GM23338 (cell line): ENCODE results near the gene PARP8. TPM values are rescaled to one million over a fixed set of nuclear protein-coding genes. Genes with fewer than 3 reads are reported as not detected.

Experiments used
- ATAC-seq: fragments of 200-7000 bp; cut with Tn5 transposase; 3 replicates; pipeline ENCODE4 v1.9.1; 2020
- DNase-seq: peaks from one replicate; pipeline ENCODE4 v3.0.0-alpha.2; 2015; ENCODE audit warnings: low spot score
- H2AFZ ChIP-seq: fragments of 200-600 bp; sonication (generic); 2 replicates; pipeline ENCODE4 v1.8.0; 2016; ENCODE audit warnings: antibody characterized with exemption, mild to moderate bottlenecking, moderate library complexity
- H3F3A ChIP-seq: fragments of 200-600 bp; sonication (generic); replicated peaks from 2 replicates; pipeline ENCODE4 v1.8.0; 2017; ENCODE audit warnings: antibody characterized with exemption, mixed run types, low read depth
- H3K27ac ChIP-seq: fragments of 200-600 bp; sonication (generic); 2 replicates; pipeline ENCODE4 v1.6.1; 2016; ENCODE audit warnings: low read depth
- H3K27me3 ChIP-seq: fragments of 200-600 bp; sonication (generic); 2 replicates; pipeline ENCODE4 v1.8.0; 2016; ENCODE audit warnings: mild to moderate bottlenecking, mixed run types, moderate library complexity; ENCODE audit not compliant: insufficient read depth
- H3K36me3 ChIP-seq: fragments of 200-600 bp; sonication (generic); 2 replicates; pipeline ENCODE4 v1.8.0; 2016; ENCODE audit warnings: mild to moderate bottlenecking; ENCODE audit not compliant: insufficient read depth
- H3K4me1 ChIP-seq: fragments of 200-600 bp; sonication (generic); 2 replicates; pipeline ENCODE4 v1.8.0; 2016; ENCODE audit warnings: mild to moderate bottlenecking, moderate library complexity; ENCODE audit not compliant: insufficient read depth
- H3K4me2 ChIP-seq: fragments of 200-600 bp; sonication (generic); 2 replicates; pipeline ENCODE4 v1.7.1; 2017; ENCODE audit warnings: mixed run types
- H3K4me3 ChIP-seq: fragments of 200-600 bp; sonication (generic); 2 replicates; pipeline ENCODE4 v1.6.1; 2016; ENCODE audit warnings: mixed run types
- H3K79me2 ChIP-seq: fragments of 200-600 bp; sonication (generic); replicated peaks from 2 replicates; pipeline ENCODE4 v1.8.0; 2017; ENCODE audit warnings: mild to moderate bottlenecking; ENCODE audit not compliant: insufficient read depth
- H3K9me2 ChIP-seq: fragments of 200-600 bp; sonication (generic); 2 replicates; pipeline ENCODE4 v1.8.0; 2017; ENCODE audit not compliant: insufficient read depth
- H4K20me1 ChIP-seq: fragments of 200-600 bp; sonication (generic); replicated peaks from 2 replicates; pipeline ENCODE4 v1.8.0; 2017; ENCODE audit warnings: mild to moderate bottlenecking; ENCODE audit not compliant: insufficient read depth
- H3K27ac Mint-ChIP-seq: 2 replicates; pipeline ENCODE4 v1.8.0; 2020; ENCODE audit warnings: inconsistent platforms, mild to moderate bottlenecking, moderate library complexity, mixed read lengths
- H3K27me3 Mint-ChIP-seq: 3 replicates; pipeline ENCODE4 v1.8.0; 2022; ENCODE audit warnings: low read depth, mild to moderate bottlenecking, moderate library complexity, mixed read lengths, inconsistent platforms; ENCODE audit not compliant: insufficient read depth, poor library complexity
- H3K36me3 Mint-ChIP-seq: 3 replicates; pipeline ENCODE4 v1.8.0; 2021; ENCODE audit warnings: low read depth, mild to moderate bottlenecking, inconsistent platforms, moderate library complexity, mixed read lengths
- H3K4me1 Mint-ChIP-seq: 3 replicates; pipeline ENCODE4 v1.8.0; 2020; ENCODE audit warnings: mild to moderate bottlenecking, inconsistent platforms, mixed read lengths
- H3K4me3 Mint-ChIP-seq: 3 replicates; pipeline ENCODE4 v1.8.0; 2021; ENCODE audit warnings: moderate library complexity, mild to moderate bottlenecking, inconsistent platforms, mixed read lengths
- H3K9me3 Mint-ChIP-seq: 3 replicates; pipeline ENCODE4 v1.8.0; 2020; ENCODE audit warnings: moderate library complexity, mild to moderate bottlenecking, inconsistent platforms, mixed read lengths
- CREB1 ChIP-seq: fragments of 250-450 bp; sonication (Bioruptor Pico); IDR thresholded peaks from 2 replicates; pipeline ENCODE4 v1.5.0; 2020; ENCODE audit warnings: low read depth, mild to moderate bottlenecking, moderate library complexity
- CTCF ChIP-seq, 2 experiments: fragments of 200-600 bp in 1 of 2; sonication (generic) in 1 of 2; conservative IDR thresholded peaks; 2 replicates each; pipeline versions ENCODE4 v1.5.1 to v1.6.1; 2016 to 2017; ENCODE audit warnings: antibody characterized with exemption in 2 of 2, low read depth in 2 of 2, mild to moderate bottlenecking in 2 of 2, moderate library complexity in 1 of 2
- EZH2 ChIP-seq: fragments of 200-600 bp; sonication (generic); IDR thresholded peaks from one replicate; pipeline ENCODE4 v1.8.0; 2017; ENCODE audit warnings: antibody characterized with exemption, mild to moderate bottlenecking, low read depth; ENCODE audit not compliant: unreplicated experiment
- NANOG ChIP-seq: IDR thresholded peaks from 2 replicates; pipeline ENCODE4 v1.6.1; 2016; ENCODE audit warnings: antibody characterized with exemption, borderline replicate concordance
- POLR2AphosphoS5 ChIP-seq: IDR thresholded peaks from 2 replicates; pipeline ENCODE4 v1.6.1; 2016; ENCODE audit warnings: antibody characterized with exemption, low read depth
- REST ChIP-seq: IDR thresholded peaks from one replicate; pipeline ENCODE4 v1.6.1; 2018; ENCODE audit warnings: antibody characterized with exemption; ENCODE audit not compliant: unreplicated experiment
- ZNF462 ChIP-seq: fragments of 250-450 bp; sonication (Bioruptor Pico); IDR thresholded peaks from 2 replicates; pipeline ENCODE4 v1.5.0; 2020; ENCODE audit warnings: mild to moderate bottlenecking, moderate library complexity
- polyA plus RNA-seq: library from polyadenylated mRNA; unstranded; fragments of >200 nt; fragmentation: Nextera tagmentation; extraction: Ambion mirVana; gene quantifications from 2 replicates; pipeline ENCODE4 v1.2.1, GENCODE V29; 2016
- total RNA-seq: library from RNA; depleted of rRNA; stranded (reverse); fragments of >200 nt; shearing (Covaris generic); gene quantifications from 2 replicates; pipeline ENCODE4 v1.2.3, GENCODE V29; 2014

The PARP8 gene
- total and polyA plus RNA-seq, 2 experiments from 2014 or later, result 13.0 to 25.0 TPM

GRCh38 chr5:50663636-50664035, 2.8 kb upstream of the PARP8 start (continued):
- TF ChIP-seq CTCF (conservative IDR thresholded peaks at IDR 0.05; ENCODE audit: low read depth in 2 of 2), result no peak
- TF ChIP-seq NANOG, result no peak
- no peak for TF ChIP-seq POLR2AphosphoS5
- TF ChIP-seq CREB1, result no peak
- TF ChIP-seq REST, result no peak

- H3K27me3 Mint-ChIP-seq, result peaks cover 20% of the 10 kb centered on the region
- Histone ChIP-seq H3F3A (no peaks in the 10 kb centered on the region), H2AFZ (no peak overlapping the region), H3K27ac (no peak overlapping the region), H3K9me2 (no peaks in the 10 kb centered on the region), H3K4me1 (peaks cover 21% of the 10 kb centered on the region), H3K36me3 (no peaks in the 10 kb centered on the region), H3K79me2 (peaks cover 22% of the 10 kb centered on the region), H3K4me2 (no peak overlapping the region), H4K20me1 (no peaks in the 10 kb centered on the region), H3K27me3 (peaks cover 11% of the 10 kb centered on the region; the same call in 1 of the 2 replicates), H3K4me3 (no peak overlapping the region)
- DNase-seq (no peak), ATAC-seq (no peak)
- H3K27ac Mint-ChIP-seq, result no peak overlapping the region
- peaks cover 28% of the 10 kb centered on the region for H3K4me1 Mint-ChIP-seq
- H3K9me3 Mint-ChIP-seq, result peaks cover 4% of the 10 kb centered on the region; the same call in 1 of the 3 replicates
- H3K4me3 Mint-ChIP-seq, result peak overlapping the region; percentile 90; the same call in 1 of the 3 replicates
- H3K36me3 Mint-ChIP-seq, result peaks cover 7% of the 10 kb centered on the region; the same call in 1 of the 3 replicates
- no peak for TF ChIP-seq CTCF (conservative IDR thresholded peaks at IDR 0.05; ENCODE audit: low read depth in 2 of 2)
- no peak for TF ChIP-seq POLR2AphosphoS5
- TF ChIP-seq EZH2, result no peak
- no peak for TF ChIP-seq ZNF462 (CRISPR knock-in tag)
These were observed 1.3 kb upstream of the PARP8 start for GRCh38 chr5:50665091-50665490.
